ENCODE data around the gene DGKD.

Gene DGKD

GRCh38 chr2:233339427-233339826, 14.9 kb upstream of the DGKD start:
- no peak for DNase-seq

- no peak for DNase-seq
Observed at GRCh38 chr2:233341296-233341695, 13.0 kb upstream of the DGKD start.

- no peak for DNase-seq
Observed at GRCh38 chr2:233342301-233342700, 12.0 kb upstream of the DGKD start.

GRCh38 chr2:233343171-233343705, 11.1 kb upstream of the DGKD start:
- no peak for DNase-seq

GRCh38 chr2:233346376-233346775, 7.9 kb upstream of the DGKD start:
- DNase-seq, result no peak

- no peak for DNase-seq
Observed at GRCh38 chr2:233346930-233347329, 7.4 kb upstream of the DGKD start.

GRCh38 chr2:233349005-233349998, 5.0 kb upstream of the DGKD start:
- peak; percentile 76 for DNase-seq

GRCh38 chr2:233350708-233351107, 3.6 kb upstream of the DGKD start:
- no peak for DNase-seq

- no peak for DNase-seq
Observed at GRCh38 chr2:233351423-233351822, 2.9 kb upstream of the DGKD start.

- DNase-seq, result no peak
Observed at GRCh38 chr2:233352141-233352842, 2.0 kb upstream of the DGKD start.

GRCh38 chr2:233353101-233353768, 1.1 kb upstream of the DGKD start:
- DNase-seq, result no peak

GRCh38 chr2:233354500-233354924, 218 bp downstream of the DGKD start:
- DNase-seq, result no peak

GRCh38 chr2:233354971-233355574, 779 bp downstream of the DGKD start:
- no peak for DNase-seq

- no peak for DNase-seq
Observed at GRCh38 chr2:233355916-233356315, 1.6 kb downstream of the DGKD start.

GRCh38 chr2:233356546-233357308, 2.4 kb downstream of the DGKD start:
- DNase-seq, result no peak

- DNase-seq, result no peak
Observed at GRCh38 chr2:233358335-233358734, 4.0 kb downstream of the DGKD start.

- no peak for DNase-seq
Observed at GRCh38 chr2:233358947-233359346, 4.7 kb downstream of the DGKD start.

- no peak for DNase-seq
Observed at GRCh38 chr2:233359823-233360222, 5.5 kb downstream of the DGKD start.

- DNase-seq, result no peak
Observed at GRCh38 chr2:233360771-233361176, 6.5 kb downstream of the DGKD start.

GRCh38 chr2:233361297-233361696, 7.0 kb downstream of the DGKD start:
- no peak for DNase-seq

- no peak for DNase-seq
Observed at GRCh38 chr2:233362742-233363141, 8.4 kb downstream of the DGKD start.

- no peak for DNase-seq
Observed at GRCh38 chr2:233363744-233364235, 9.5 kb downstream of the DGKD start.

All from femur (tissue), 1 donor.